Left forelimb (tissue), 1 donor: Measurements from ENCODE around the gene EIF3K.

Experiments
- DNase-seq: peaks from one replicate; pipeline ENCODE4 v3.0.0-alpha.2; 2018; ENCODE audit warnings: low spot score

The EIF3K gene

GRCh38 chr19:38649305-38650171 is 30.6 kb downstream of the EIF3K start:
- DNase-seq = no peak

GRCh38 chr19:38650172-38650775 is 31.3 kb downstream of the EIF3K start:
- DNase-seq = no peak

GRCh38 chr19:38650911-38651584 is 32.1 kb downstream of the EIF3K start:
- DNase-seq = no peak

- DNase-seq = no peak
Measured at GRCh38 chr19:38653028-38653571, 34.1 kb downstream of the EIF3K start.

DNA sequence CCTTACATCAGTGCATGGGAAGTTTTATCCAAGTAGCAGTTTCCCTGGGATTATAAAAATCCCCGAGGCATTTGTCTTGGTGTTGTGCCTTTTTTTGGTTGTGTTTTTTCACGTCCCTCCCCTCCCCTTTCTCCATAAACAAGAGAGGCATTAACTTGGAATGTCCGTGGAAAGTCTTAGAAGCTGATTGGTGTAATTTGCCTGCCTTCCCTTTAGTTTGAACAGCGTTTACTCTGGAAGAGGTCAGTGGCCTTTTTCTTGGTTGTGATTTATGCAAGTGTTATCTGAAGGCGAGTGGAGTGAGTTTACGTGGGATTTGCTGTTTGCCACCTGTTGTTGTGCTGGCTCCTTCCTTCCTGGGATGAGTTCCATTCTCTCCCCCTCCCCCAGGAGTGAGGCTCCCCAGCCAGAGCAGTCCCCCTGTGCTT is 35.7 kb downstream of the EIF3K start:
- DNase-seq = no peak

- no peak for DNase-seq
Measured at GRCh38 chr19:38655148-38655824, 36.3 kb downstream of the EIF3K start.

DNA sequence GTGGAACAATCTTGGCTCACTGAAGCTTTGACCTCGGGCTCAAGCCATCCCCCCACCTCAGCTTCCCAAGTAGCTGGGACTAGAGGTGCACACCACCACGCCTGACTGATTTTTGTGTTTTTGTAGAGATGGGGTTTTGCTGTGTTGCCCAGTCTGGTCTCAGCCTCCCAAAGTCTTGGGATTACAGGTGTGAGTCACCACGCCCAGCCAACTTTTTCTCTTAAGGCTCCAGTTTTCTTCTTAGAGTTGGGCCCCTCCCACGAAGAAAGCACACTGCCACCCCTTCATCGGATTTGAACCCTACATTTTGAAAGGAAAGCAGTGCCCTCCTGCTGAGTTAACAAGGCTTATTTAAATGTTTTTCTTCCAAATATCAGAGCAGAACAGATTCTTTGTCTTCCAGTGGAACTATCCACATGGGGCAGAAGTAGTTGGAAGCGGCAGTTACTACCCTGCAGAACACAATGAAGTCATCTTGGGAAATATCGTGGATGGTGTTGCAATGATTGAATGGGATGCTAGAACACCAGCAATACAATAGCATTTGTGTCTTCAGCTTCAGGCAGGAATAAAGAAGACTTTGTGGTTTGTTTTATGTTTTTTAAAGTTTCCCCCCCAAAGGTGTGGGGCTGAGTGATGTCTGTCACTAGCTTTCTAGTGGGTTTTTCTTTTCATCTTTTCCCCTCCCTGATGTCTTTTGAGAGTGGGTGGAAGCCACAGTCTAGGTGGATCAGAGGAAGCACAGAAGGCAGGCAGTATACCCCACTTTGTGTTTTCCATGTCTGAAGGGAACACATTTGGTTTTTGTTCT is 37.4 kb downstream of the EIF3K start:
- DNase-seq = no peak

DNA sequence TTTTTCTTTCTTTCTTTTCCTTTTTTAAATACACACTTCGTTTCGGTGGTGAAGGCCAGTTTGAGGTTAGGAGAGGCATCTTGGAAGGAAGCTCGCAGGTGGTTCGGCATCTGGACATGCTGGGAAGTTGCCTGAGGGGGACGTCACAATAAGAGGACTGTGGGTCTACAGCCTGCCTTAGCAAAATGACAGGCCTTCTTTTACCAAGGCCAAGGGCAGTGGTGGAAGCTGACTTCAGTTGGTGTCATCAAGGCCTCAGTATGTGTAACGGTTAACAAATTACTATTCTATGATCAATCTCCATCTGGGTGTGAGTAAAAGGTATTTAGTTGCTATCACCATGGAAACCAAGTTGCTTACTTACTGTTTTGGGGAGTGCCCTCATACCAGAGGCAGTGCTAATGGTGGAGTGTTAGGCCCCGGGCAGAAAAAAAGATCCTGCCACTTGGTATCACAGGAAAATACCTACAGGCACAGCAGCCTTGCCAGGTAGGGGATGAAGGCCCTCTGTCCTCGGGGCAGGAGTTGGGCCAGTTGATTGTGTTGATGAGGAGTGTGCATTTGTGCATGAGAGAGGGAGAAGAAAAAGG is 38.7 kb downstream of the EIF3K start:
- no peak for DNase-seq

GRCh38 chr19:38658462-38659306 is 39.7 kb downstream of the EIF3K start:
- DNase-seq = no peak

DNA sequence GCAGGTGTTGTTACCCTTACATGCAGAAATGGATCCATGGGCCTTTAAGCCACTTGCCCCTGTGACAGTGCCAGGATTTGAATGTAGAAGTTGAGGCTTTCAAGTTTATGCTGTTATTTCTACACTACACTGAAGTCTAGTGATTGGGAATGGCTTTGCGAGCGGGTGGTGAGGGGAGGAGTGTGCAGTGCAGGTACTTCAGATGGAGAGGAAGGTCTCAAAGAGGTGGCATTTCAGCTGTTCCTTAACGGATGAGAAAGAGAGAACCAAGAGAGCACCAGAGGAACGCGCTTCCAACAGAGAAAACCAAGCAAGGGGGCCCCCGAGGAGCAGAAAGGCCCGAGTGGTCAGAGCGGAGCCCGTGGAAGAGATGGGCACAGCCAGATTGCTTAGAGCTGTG is 41.7 kb downstream of the EIF3K start:
- DNase-seq = no peak

DNA sequence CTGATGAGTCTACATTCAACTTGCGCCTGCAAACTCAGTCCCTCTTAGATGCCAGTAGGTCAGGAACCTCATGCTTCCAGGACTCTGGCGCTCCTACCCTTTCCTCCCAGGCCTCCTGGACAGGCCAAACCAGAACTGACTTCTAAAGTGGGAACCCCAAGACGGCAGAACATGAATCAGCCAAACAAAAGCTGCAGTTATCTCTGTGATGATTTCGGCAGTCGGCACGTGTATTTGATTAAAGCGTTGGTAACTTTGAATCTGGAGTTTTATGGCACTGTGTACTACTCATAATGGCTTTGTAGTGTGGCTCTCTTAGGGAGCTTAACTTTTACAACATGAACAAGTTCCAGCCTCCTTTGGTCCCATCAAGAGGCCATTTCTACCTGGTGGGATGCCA is 42.1 kb downstream of the EIF3K start:
- no peak for DNase-seq

- DNase-seq = no peak
Measured at GRCh38 chr19:38661996-38662395, 43.0 kb downstream of the EIF3K start.

DNA sequence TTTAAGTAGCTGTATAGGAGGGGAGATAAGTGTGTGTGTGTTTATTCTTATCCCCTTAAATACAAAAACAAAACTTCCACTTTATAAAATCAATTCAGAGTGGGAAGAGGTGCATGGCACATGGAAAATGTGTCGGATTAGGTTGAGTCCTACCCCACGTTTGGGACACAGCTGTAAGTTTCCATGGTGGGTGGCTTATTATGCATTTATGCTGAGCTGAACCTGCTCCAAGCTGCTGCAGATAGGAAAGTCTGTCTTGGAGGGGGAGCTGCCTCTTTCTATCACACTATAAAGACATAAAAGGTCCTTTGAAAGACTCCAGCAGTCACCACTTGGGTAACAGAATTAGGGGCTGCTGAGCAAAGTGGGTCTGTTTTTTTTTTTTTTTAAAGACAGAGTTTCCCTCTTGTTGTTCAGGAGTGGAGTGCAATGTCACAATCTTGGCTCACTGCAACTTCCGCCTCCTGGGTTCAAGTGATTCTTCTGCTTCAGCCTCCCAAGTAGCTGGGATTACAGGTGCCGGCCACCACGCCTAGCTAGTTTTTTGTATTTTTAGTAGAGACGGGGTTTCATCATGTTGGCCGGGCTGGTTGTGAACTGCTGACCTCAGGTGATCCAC is 43.7 kb downstream of the EIF3K start:
- DNase-seq = no peak

- DNase-seq = no peak
Measured at GRCh38 chr19:38663156-38663651, 44.2 kb downstream of the EIF3K start.

GRCh38 chr19:38663957-38664502 is 45.0 kb downstream of the EIF3K start:
- DNase-seq = no peak

DNA sequence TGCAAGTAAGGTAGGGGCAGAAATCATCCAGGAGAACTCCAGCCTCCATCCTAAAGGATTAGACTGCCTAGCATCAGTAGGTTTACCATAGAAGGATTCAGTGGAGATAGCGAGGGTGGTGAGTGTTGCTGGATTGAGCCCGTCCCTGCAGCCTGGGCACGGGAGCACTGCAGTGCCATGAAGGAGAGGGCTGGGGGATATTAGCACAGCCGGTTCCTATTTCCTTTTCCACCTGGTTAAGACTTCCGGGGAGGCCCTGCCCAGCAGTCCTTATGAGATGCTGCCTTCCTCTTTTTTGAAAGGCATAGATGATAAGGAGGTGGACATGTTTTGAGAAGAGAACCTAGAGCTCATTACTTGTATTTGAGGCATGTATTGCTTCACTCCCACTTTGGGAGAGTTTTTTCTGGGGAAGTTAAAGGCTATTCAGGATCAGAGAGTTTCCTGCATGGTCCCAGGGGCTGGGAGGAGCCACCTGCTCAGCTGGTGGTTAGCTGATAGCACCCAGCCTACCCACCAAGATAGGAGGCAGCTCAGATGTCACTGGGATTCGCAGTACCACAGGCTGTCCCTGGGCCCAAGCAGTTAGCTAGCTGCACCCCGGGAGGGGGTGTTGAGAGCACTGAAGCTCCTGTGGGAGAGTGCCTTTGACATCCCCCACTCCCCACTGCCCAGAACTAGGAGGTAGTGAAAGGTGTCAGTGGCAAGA is 45.7 kb downstream of the EIF3K start:
- DNase-seq = no peak

GRCh38 chr19:38665219-38665931 is 46.4 kb downstream of the EIF3K start:
- no peak for DNase-seq
